ENCODE results near the gene GIMAP5. TPM values are rescaled to one million over a fixed set of nuclear protein-coding genes. Genes with fewer than 3 reads are reported as not detected.

GIMAP5 gene
- total RNA-seq, 1 donor from 2014 or later = 31.9 TPM

DNA sequence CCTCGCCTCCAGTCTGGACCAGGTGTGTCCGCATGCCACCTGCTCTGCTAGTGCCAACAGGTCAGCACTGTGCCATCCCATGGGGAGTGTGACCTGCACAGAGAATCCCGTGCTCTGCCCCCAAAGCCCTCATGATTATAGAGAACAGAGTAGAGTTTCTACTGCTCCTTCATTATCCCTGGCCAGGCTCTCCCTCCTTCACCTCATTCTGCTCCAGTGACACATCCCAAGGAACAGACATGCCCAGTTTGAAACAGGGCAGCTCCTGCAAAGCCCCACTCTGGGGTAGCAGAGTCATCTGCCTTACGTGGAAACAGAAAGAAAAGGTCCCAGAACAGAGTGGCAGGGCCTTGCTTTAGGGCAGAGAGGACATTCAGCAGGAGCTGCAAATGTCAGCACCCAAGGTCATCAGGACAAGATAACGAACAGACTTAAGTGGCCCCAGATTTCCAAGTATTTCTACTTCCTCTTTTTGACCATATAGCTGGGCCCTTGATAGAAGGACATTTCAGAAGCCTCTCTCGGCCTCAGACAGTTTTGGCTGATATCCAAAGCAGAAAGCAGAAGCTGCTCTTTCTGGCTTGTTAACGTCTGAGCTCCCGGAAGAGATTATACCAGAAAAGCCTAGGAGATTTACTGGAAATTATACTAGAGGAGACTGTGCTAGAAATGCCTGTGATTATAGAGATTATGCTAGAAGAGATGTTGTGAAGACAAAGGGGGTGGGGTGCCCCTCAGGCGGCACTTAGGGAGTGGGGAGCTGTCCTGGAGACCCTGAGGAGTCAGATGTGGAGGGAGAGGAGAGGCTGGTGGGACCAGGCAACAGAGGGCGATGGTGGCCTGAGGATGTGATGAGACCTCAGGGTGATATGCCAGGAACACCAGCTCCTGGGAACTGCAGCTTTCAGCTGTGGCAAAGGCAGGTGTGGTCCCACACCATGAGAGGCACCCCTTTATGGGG lies 50.4 kb downstream of the GIMAP5 start:
- no peak for DNase-seq

DNA sequence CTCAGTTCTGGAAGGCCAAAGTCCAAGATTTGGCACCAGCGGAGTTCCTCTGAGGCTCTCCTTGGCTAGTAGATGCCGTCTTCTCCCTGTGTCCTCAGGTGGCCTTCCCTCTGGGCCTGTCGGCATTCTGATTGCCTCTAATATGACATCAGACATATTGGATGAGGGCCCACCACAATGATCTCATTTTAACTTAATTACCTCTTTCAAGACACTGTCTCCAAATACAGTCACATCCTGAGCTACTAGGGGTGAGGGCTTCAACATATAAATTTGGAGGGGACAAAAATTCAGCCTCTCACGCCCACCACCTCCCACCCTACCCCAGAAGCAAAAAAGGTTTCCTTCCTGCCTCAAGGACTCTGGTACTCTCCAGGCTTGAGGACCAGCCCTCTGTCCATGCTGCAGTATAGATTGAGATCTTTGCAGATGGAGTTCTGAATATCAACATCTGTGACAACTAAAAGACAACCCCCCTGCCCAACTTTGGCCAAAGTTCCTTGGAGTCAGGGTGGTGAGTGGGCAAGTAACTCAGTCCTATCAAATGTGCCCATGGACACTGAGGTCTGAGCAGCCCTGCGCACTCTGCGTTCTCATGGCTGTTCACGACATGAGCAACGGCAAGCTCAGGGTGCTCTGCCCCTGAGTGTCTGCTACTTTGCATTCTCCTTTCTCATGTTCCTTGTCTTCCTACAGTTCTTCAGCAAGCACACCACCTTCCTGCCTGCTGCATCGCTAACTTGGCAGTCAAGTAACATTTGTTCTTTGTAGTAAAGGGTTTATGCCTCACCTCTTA lies 51.5 kb downstream of the GIMAP5 start:
- ATAC-seq = peak; percentile 14 to 42
- no peaks in the 10 kb centered on the region for H3K27me3 ChIP-seq (ENCODE audit: low read depth)
- peaks cover 54% of the 10 kb centered on the region for H3K4me1 ChIP-seq
- no peak for DNase-seq
- TF ChIP-seq, protein P1, sequence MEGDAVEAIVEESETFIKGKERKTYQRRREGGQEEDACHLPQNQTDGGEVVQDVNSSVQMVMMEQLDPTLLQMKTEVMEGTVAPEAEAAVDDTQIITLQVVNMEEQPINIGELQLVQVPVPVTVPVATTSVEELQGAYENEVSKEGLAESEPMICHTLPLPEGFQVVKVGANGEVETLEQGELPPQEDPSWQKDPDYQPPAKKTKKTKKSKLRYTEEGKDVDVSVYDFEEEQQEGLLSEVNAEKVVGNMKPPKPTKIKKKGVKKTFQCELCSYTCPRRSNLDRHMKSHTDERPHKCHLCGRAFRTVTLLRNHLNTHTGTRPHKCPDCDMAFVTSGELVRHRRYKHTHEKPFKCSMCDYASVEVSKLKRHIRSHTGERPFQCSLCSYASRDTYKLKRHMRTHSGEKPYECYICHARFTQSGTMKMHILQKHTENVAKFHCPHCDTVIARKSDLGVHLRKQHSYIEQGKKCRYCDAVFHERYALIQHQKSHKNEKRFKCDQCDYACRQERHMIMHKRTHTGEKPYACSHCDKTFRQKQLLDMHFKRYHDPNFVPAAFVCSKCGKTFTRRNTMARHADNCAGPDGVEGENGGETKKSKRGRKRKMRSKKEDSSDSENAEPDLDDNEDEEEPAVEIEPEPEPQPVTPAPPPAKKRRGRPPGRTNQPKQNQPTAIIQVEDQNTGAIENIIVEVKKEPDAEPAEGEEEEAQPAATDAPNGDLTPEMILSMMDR (IDR thresholded peaks at IDR 0.05) = no peak
- peaks cover 15% of the 10 kb centered on the region for H3K36me3 ChIP-seq
- H3K9me3 ChIP-seq = no peaks in the 10 kb centered on the region
- intact Hi-C loops (cut with DNase I) = no loop called here
- H3K27ac ChIP-seq = peak overlapping the region; percentile 57
- no peak overlapping the region for H3K4me3 ChIP-seq

More for the DNA sequence above, 50.4 kb downstream of the GIMAP5 start:
- intact Hi-C loops (cut with DNase I) = no loop called here
- ATAC-seq = peak; percentile 52 to 66
- Histone ChIP-seq H3K9me3 (no peaks in the 10 kb centered on the region), H3K36me3 (peaks cover 7% of the 10 kb centered on the region), H3K27me3 (ENCODE audit: low read depth) (no peaks in the 10 kb centered on the region), H3K4me1 (peaks cover 57% of the 10 kb centered on the region), H3K27ac (peak overlapping the region; percentile 57), H3K4me3 (no peak overlapping the region)
- TF ChIP-seq, protein P1 (IDR thresholded peaks at IDR 0.05) = no peak

DNA sequence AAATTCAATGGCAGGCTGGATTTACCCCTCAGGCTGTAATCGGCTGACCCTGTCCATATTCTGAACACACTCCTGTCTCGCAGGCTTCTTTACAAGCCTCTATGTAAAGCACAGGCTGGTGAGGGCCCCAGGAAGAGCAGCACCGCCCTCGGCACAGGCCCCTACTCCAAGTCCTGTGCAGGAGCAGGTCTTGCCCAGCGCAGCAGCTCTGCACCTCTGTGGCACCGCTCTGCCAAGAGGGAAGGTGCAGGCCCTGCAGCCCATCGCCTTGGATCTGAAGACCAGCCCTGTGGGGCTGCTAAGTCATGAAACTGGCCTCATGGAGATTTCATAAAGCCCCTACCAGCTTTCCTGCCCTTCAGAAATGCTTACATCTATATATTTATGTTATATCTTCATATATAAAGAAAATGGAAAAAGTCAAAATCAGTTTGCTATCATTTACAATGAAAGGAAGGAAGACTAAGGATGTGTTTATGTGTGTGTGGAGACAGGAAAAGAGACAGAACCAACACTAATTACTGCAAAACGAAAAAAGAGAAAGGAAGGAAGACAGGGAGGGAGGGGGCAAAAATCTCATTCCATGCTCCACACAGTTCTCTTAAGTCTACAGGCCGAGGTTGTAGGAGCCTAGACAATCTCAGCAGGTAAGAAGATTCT lies 53.3 kb downstream of the GIMAP5 start:
- H3K36me3 ChIP-seq = peaks cover 20% of the 10 kb centered on the region
- H3K9me3 ChIP-seq = no peaks in the 10 kb centered on the region
- TF ChIP-seq, protein P1 (IDR thresholded peaks at IDR 0.05) = no peak
- no peaks in the 10 kb centered on the region for H3K27me3 ChIP-seq (ENCODE audit: low read depth)
- no peak overlapping the region for H3K27ac ChIP-seq
- intact Hi-C loops (cut with DNase I) = no loop called here
- H3K4me1 ChIP-seq = peaks cover 36% of the 10 kb centered on the region
- no peak overlapping the region for H3K4me3 ChIP-seq
- no peak for DNase-seq
- no peak for ATAC-seq

DNA sequence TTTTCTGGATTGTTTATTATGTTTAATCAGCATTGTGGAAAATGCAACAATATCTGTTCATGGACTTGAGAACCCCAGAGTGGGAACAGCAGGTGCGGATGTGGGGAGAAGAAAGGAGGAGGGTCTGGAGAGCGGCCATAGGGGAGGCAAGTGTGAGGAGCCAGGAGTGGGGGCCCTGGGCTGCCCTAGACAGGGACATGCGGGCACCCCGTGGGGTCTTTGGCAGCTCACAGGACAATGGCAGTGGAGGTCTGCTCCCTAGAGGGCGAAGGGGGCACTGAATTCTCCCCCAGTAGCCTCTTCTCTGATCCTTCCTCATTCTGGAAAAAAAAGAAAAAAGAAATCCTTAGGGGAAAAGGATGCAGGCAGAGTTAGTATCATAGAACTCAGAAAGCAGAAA lies 54.1 kb downstream of the GIMAP5 start:
- intact Hi-C loops (cut with DNase I) = no loop called here
- Histone ChIP-seq H3K4me3 (no peak overlapping the region), H3K4me1 (peaks cover 29% of the 10 kb centered on the region), H3K9me3 (no peaks in the 10 kb centered on the region), H3K27me3 (ENCODE audit: low read depth) (no peaks in the 10 kb centered on the region), H3K36me3 (peaks cover 25% of the 10 kb centered on the region), H3K27ac (no peak overlapping the region)
- DNase-seq (no peak), ATAC-seq (no peak)
- TF ChIP-seq, protein P1 (IDR thresholded peaks at IDR 0.05) = no peak

DNA sequence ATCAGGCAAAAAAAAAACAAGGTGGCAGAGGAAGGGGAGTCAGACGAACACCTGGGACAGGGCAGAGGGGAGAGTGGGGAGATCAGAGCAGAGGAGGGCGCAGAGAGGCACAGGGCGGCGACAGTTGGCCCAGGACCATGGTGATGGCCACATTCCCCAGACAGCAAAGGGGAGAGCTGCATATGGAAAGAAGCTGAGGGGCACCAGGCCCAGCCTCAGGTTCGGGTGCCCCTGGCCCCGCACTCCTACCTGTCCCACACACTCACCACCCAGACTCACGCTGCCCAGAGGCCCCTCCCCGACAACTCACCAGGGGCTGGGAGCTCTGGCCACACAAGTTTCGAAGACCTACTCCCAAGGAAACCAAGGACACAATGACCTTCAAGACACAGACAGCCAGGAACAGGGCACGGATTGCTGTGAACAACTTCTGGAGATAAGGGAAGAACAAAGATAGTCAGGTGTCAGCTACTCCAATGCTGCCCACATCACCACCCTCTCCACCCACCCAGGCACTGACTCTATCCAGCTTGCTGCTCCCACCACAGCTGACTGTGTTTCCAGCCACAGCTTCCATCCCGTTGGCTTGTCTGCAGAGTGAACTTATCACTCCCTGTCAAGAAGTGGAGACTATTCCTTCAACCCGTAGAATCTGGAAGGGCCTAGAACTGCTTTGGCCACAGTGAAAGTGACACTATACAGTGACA lies 54.7 kb downstream of the GIMAP5 start:
- peaks cover 25% of the 10 kb centered on the region for H3K36me3 ChIP-seq
- no peaks in the 10 kb centered on the region for H3K27me3 ChIP-seq (ENCODE audit: low read depth)
- DNase-seq (no peak), ATAC-seq (no peak)
- TF ChIP-seq, protein P1 (IDR thresholded peaks at IDR 0.05) = no peak
- no peak overlapping the region for H3K4me3 ChIP-seq
- H3K27ac ChIP-seq = no peak overlapping the region
- intact Hi-C loops (cut with DNase I) = no loop called here
- peaks cover 24% of the 10 kb centered on the region for H3K4me1 ChIP-seq
- no peaks in the 10 kb centered on the region for H3K9me3 ChIP-seq
